Measurements from ENCODE around the gene FCHSD2.

DNA sequence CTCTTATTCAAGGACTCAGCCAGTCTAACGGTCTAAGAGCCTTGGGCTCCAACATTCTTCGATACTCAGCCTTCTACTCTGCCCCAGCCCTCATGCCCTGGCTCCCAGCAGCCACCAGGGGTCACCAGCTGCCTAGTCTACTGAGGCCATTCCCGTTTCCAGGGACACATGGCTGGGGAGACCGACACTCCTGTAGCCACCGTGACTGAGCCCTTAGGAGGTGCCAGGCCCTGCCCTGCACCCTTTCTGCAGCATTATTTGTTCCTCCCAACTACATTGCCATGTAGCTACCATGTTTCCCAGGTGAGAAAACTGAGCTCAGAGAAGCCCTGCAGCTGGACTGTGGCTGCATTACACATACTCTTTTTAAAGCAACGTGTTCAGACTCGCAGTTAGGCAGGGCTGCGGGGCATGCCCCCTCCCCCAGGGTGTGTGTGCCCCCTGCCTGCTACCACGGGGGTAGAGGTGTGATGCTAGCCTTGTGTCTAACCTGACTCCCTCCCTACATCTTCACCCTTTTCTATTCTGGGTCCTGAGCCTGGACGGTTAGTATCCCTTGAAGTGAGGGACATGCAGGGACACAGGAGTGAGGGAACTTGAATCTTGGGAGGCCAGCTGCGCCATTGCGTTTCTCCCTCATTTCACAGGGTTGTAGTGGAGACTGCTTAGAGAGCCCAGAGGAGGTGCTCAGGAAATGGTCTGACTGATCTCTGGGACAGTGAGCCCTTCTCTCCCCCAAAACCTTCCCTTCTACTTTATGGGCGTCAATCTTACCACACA, 310.4 kb downstream of the FCHSD2 start:
- TF ChIP-seq EZH2 (IDR thresholded peaks at IDR 0.05; ENCODE audit: insufficient read depth, poor library complexity, severe bottlenecking), result no peak
- no peak for TF ChIP-seq EZH2phosphoT487 (IDR thresholded peaks at IDR 0.05; ENCODE audit: insufficient read depth, low read depth)

Data from GM23248 (cell line).